ENCODE measurements around the gene AUTS2. TPM values are rescaled to one million over a fixed set of nuclear protein-coding genes. Genes with fewer than 3 reads are reported as not detected.

Gene AUTS2
- polyA plus RNA-seq, 1 donor (not counting 4 experiments of a cell fraction or from before 2014, with no cell fraction given) = 4.7 TPM

- H2AFZ ChIP-seq (ENCODE audit: control insufficient read depth, low read length) = no peak overlapping the region
- DNase-seq (ENCODE audit: low read depth, low spot score) = no peak
- H3K4me2 ChIP-seq (ENCODE audit: control insufficient read depth, extremely low read depth, insufficient read depth, low read depth, low read length) = no peak overlapping the region
- H3K4me3 ChIP-seq (ENCODE audit: control insufficient read depth in 2 of 3, extremely low read depth in 1 of 3, insufficient read depth in 2 of 3, low read depth in 1 of 3, low read length in 3 of 3) = no peak overlapping the region
- H3K9ac ChIP-seq (ENCODE audit: control insufficient read depth, extremely low read depth, insufficient read depth, low read length) = no peak overlapping the region
- no peaks in the 10 kb centered on the region for H3K9me1 ChIP-seq (ENCODE audit: control insufficient read depth, extremely low read depth, insufficient read depth, low read length)
- no peaks in the 10 kb centered on the region for H3K4me1 ChIP-seq (ENCODE audit: control insufficient read depth, extremely low read depth, insufficient read depth, low read length)
- no peaks in the 10 kb centered on the region for H3K36me3 ChIP-seq (ENCODE audit: control insufficient read depth in 2 of 2, extremely low read depth in 1 of 2, insufficient read depth in 2 of 2, low read length in 2 of 2)
- H4K20me1 ChIP-seq (ENCODE audit: control insufficient read depth, extremely low read depth, insufficient read depth, low read length) = no peaks in the 10 kb centered on the region
- H3K27ac ChIP-seq (ENCODE audit: control insufficient read depth, insufficient read depth, low read length) = no peak overlapping the region
- FAIRE-seq = no peak
- TF ChIP-seq EZH2 (IDR thresholded peaks at IDR 0.05; ENCODE audit: low read length) = no peak
- TF ChIP-seq CTCF (optimal IDR thresholded peaks at IDR 0.05 in 1 of 3, IDR thresholded peaks at IDR 0.05 in 1 of 3, conservative IDR thresholded peaks at IDR 0.05 in 1 of 3; ENCODE audit: extremely low read depth in 1 of 3, insufficient read depth in 2 of 3, low read length in 3 of 3) = no peak
- H3K9me3 ChIP-seq (ENCODE audit: control insufficient read depth, low read depth, low read length) = no peaks in the 10 kb centered on the region
- H3K79me2 ChIP-seq (ENCODE audit: control insufficient read depth, insufficient read depth, low read length) = no peaks in the 10 kb centered on the region
- dilution Hi-C loops (cut with MboI; ENCODE audit: extremely low pct_ligation_motif_present, low sequenced_read_pairs) = no loop called here
- H3K27me3 ChIP-seq (ENCODE audit: control insufficient read depth, extremely low read depth, insufficient read depth, low read length) = no peaks in the 10 kb centered on the region
These were observed 364.2 kb downstream of the AUTS2 start for GRCh38 chr7:69962186-69963065.

- no peak for TF ChIP-seq EZH2 (IDR thresholded peaks at IDR 0.05; ENCODE audit: low read length)
- no peak for TF ChIP-seq CTCF (optimal IDR thresholded peaks at IDR 0.05 in 1 of 3, IDR thresholded peaks at IDR 0.05 in 1 of 3, conservative IDR thresholded peaks at IDR 0.05 in 1 of 3; ENCODE audit: extremely low read depth in 1 of 3, insufficient read depth in 2 of 3, low read length in 3 of 3)
- dilution Hi-C loops (cut with MboI; ENCODE audit: extremely low pct_ligation_motif_present, low sequenced_read_pairs) = no loop called here
- Histone ChIP-seq H3K27ac (ENCODE audit: control insufficient read depth, insufficient read depth, low read length) (no peak overlapping the region), H3K4me2 (ENCODE audit: control insufficient read depth, extremely low read depth, insufficient read depth, low read depth, low read length) (no peak overlapping the region), H3K4me1 (ENCODE audit: control insufficient read depth, extremely low read depth, insufficient read depth, low read length) (no peaks in the 10 kb centered on the region), H3K36me3 (ENCODE audit: control insufficient read depth in 2 of 2, extremely low read depth in 1 of 2, insufficient read depth in 2 of 2, low read length in 2 of 2) (no peaks in the 10 kb centered on the region), H3K9ac (ENCODE audit: control insufficient read depth, extremely low read depth, insufficient read depth, low read length) (no peak overlapping the region), H3K9me3 (ENCODE audit: control insufficient read depth, low read depth, low read length) (no peaks in the 10 kb centered on the region), H2AFZ (ENCODE audit: control insufficient read depth, low read length) (no peak overlapping the region), H3K79me2 (ENCODE audit: control insufficient read depth, insufficient read depth, low read length) (no peaks in the 10 kb centered on the region), H3K9me1 (ENCODE audit: control insufficient read depth, extremely low read depth, insufficient read depth, low read length) (no peaks in the 10 kb centered on the region), H4K20me1 (ENCODE audit: control insufficient read depth, extremely low read depth, insufficient read depth, low read length) (no peaks in the 10 kb centered on the region), H3K27me3 (ENCODE audit: control insufficient read depth, extremely low read depth, insufficient read depth, low read length) (no peaks in the 10 kb centered on the region), H3K4me3 (ENCODE audit: control insufficient read depth in 2 of 3, extremely low read depth in 1 of 3, insufficient read depth in 2 of 3, low read depth in 1 of 3, low read length in 3 of 3) (no peak overlapping the region)
- no peak for FAIRE-seq
- DNase-seq (ENCODE audit: low read depth, low spot score) = no peak
These were observed 365.1 kb downstream of the AUTS2 start for GRCh38 chr7:69963393-69963792.
